ENCODE results near the gene CYP27B1. TPM values are rescaled to one million over a fixed set of nuclear protein-coding genes. Genes with fewer than 3 reads are reported as not detected.

Gene CYP27B1
- total RNA-seq, 1 experiment from 2014 or later = 7.0 TPM

DNA sequence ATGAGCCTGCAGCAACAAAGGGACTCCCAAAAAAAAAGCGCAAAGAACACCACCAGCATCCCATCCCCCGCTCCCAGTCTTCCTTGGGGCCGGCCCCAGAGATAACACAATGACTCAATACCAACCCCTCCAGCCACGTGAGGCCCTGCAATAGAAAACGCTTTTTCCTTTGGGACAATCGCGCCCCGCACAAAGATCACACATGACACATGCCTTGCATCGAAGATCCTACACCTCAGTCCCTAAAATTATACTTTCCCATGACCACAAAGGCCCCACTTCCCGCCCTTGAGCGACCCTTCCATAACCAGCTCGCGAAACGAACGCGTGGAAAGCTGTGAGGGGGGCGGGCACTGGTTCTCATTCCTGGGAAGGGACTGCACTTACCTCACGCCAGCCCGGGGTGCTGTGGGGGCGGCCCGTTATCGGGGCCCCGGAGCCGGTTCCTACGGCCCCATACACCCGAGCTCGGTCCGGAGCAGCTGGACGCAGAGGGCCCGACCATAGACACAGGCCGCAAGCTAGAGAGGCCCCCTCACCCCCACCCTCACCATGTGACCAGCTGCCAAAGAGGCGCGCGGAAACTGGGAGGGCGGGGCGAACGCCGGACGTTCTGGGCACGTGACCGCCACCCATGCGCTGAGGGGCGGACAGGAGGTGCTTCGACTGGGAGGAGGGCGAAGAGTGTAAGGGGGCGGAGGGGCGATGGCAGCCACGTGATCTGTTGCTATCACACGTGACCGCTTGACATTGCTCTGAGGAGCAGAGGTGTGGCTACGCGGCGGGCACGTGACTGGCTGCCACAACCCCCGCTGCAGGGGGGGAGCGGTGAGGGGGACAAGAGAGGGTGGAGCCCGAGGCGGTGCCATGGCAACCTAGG is 14.8 kb downstream of the CYP27B1 start, which contains the start of gene CDK4:
CDK4 (minus strand) TSS at position 523 of the 880 bp plus-strand sequence. CDS start 593 bp downstream, outside the sequence.
- DNase-seq (ENCODE audit: low spot score) = peak; percentile 98

DNA sequence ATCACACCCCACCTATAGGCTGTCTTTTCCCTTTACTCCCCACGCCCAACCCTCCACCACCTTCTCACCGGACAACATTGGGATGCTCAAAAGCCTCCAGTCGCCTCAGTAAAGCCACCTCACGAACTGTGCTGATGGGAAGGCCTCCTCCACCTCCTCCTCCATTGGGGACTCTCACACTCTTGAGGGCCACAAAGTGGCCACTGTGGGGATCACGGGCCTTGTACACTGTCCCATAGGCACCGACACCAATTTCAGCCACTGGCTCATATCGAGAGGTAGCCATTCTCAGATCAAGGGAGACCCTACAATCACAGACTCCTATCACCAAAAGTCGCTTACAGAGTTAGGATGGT is 15.5 kb downstream of the CYP27B1 start:
- DNase-seq (ENCODE audit: low spot score) = no peak

GRCh38 chr12:57750561-57751431 is 16.1 kb downstream of the CYP27B1 start:
- DNase-seq (ENCODE audit: low spot score) = no peak

- no peak for DNase-seq (ENCODE audit: low spot score)
Observed at GRCh38 chr12:57749061-57749460, 17.8 kb downstream of the CYP27B1 start.

DNA sequence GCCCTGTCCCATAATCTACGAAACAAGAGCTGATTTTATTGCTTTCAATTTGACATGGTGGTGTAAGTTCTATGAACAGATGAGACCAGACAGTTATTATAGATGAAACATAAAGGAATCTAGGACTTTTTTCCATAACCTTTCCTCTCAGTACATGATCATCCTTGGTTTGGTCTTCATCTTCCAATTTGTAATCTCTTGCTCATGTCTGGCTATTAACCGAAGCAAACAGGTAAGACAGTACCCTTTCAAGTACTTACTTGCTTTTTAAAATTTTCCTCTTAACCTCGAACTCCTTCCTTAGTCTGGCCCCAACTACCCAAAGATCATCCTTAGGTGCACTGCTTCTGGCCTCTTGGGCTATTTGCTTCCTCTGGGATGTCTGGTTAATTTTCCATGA is 20.9 kb downstream of the CYP27B1 start:
- DNase-seq (ENCODE audit: low spot score) = no peak

DNA sequence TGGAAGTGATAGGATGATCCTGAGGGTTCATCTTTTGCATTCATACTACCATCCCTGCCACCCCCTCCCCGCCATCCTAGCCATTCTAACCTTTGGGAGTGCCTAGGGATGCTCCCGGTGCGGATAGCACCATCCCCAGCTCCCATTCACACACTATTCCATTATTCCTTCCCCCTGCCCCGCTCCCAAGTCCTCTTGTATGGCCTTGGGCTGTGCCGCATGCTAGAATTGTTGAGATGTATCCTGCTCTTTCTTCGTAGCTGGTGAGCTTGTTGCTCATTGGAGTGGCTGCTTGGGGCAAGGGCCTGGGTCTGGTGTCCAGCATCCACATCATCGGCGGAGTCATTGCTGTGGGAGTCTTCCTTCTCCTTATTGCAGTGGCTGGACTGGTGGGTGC is 21.4 kb downstream of the CYP27B1 start:
- DNase-seq (ENCODE audit: low spot score) = no peak

GRCh38 chr12:57744777-57745484 is 21.9 kb downstream of the CYP27B1 start, which contains the start of gene TSPAN31:
Gene TSPAN31 (plus strand): TSS chr12:57745039. CDS start chr12:57745155, 116 bp downstream.
- DNase-seq (ENCODE audit: low spot score) = peak; percentile 99

DNA sequence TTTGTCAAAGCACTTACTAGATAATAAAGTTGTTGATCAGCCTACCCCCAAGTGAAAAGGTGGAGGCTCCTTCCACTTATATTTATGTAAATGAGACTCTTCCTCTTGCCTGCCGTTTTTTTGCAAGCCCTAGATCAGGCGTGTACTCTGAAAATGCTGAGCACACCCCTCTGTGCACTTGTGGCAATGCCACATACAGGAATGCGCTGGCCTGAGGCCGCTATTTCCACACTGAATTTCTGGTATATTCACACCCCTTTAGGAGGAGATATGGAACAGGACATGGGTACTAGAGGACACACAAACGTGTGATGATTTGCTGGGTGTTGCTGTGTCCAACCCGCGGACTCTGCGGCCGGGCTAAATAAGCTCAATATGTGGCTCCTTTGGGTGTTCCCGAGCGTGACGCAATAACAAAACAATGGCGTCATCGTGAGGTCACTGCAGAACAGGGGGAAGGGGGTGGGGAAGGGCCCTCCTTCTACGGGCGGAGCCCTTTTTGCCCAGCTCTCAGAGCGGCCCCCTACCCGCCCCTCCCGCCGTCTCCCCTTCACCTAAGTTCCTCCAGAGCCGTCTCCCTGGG is 22.6 kb downstream of the CYP27B1 start:
- no peak for DNase-seq (ENCODE audit: low spot score)

DNA sequence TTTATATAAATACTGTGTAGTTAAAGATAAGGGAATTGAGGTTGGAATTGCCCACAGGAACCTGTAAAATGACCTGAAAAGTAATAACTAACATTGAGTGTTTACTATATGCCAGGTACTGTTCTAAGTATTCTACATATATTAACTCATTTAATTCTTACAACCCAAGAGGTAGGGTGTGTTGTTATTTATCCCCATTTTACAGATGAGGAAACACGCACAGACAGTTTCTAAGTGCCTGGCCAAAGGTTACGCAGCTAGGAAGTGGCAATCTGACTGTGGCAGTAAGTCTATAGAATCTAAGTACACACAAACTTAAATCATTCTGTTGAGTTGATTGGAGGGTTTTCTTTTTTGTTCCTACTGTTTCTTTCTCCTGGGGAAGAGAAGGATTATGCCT is 23.1 kb downstream of the CYP27B1 start:
- no peak for DNase-seq (ENCODE audit: low spot score)

DNA sequence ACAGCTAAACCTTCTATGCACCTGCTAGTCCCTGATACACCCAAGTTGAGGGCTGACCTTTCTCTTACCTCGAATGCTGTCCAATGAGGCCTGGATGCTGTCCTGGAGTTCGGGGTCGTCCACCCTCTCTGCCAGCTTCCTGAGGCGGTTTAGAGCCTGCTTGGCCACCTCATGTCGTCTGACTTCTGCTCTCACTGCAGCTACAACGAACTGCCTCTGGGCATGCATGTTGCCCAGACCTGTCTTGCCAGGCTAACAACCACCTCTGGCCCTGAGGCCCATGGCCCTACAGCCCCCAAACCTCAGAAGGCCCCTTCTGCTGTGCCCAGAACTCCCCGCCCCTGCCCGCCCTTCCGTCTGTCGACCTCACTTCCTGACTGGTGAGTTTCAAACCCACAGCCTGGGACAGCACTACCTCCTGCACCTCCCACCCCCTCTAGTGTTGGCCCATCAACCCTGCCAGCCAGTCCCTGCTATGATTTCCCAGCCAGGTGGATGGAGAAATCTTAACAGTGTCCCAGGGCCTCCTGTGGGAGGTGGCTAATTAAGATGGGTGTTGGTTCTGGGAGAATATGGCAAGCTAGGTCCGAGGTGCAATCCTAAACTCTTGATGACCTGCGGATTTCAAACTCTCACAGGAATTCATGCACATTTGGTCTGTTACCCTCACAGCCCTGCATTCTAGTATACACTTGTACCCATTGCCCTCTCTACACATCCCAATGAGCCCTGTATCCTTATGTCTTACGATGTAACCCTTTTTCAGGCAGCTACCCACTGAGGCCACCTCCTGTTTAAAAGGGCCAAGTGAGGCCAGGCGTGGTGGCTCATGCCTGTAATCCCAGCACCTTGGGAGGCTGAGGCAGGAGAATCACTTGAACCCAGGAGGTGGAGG is 24.8 kb downstream of the CYP27B1 start:
- DNase-seq (ENCODE audit: low spot score) = peak; percentile 37

GRCh38 chr12:57741413-57741789 is 25.5 kb downstream of the CYP27B1 start:
- no peak for DNase-seq (ENCODE audit: low spot score)

GRCh38 chr12:57740656-57741412 is 26.0 kb downstream of the CYP27B1 start:
- no peak for DNase-seq (ENCODE audit: low spot score)

- no peak for DNase-seq (ENCODE audit: low spot score)
Observed at GRCh38 chr12:57739914-57740538, 26.9 kb downstream of the CYP27B1 start.

DNA sequence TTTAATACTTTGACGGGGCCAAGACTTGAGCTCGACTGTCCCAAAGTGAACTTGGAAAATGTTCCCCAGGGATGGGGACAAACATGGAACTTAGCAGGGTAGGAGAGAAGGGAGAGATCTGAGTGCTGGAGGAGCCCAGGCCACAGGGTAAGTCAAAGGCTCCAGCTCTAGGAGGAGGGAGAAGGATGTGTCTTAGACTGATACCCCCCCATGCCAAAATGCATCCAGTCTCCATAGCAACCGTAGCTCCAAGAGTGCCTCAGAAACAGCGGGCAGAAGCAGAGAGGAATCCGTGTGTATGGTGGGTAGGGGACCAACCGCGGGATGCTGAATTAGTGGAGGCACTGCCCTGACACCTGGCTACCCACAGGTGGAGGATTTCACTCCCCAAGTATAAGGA is 27.5 kb downstream of the CYP27B1 start:
- no peak for DNase-seq (ENCODE audit: low spot score)

DNA sequence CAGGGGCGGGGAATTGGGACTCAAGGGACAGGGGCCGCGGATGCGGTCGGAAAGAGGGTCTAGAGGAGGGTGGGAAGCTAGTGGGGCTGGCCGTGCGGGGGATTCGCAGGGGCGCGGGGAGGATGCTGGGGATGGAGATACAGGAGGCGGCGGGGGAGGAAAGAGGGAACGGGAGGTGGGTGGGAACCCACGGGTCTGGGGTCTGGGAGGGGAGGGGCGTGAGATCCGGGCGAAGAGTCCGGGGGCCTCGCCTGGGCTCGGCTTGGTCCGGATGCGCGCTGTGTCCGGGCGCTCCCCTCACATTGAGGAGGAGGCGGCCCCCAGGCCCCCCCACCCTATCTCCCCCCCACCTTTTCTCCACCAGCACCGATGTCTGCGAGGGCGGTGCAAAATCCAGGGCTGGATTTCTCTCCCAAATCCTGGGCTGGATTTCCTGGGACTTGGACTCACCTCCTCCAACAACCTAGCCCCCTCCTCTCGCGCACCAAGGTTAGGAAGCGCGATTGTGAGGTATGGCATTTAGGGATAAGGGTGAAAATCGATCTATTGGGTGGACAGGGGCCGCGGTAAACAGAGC is 28.1 kb downstream of the CYP27B1 start, which contains the start of gene AGAP2:
AGAP2 (minus strand) TSS at position 82 of the 577 bp plus-strand sequence. CDS start 496 bp downstream, outside the sequence.
- DNase-seq (ENCODE audit: low spot score) = no peak

GRCh38 chr12:57737467-57738460 is 29.1 kb downstream of the CYP27B1 start:
- no peak for DNase-seq (ENCODE audit: low spot score)

GRCh38 chr12:57736741-57737466 is 30.0 kb downstream of the CYP27B1 start:
- DNase-seq (ENCODE audit: low spot score) = no peak
